Peyer's patch (tissue), 4 donors: ENCODE data around the gene NPDC1. TPM values are rescaled to one million over a fixed set of nuclear protein-coding genes. Genes with fewer than 3 reads are reported as not detected.

Source experiments
- DNase-seq, 3 donors: peaks; one replicate each; pipeline ENCODE4 v3.0.0-alpha.2; 2017 to 2019
- H3K27ac ChIP-seq, 4 donors: fragments of 200-600 bp; sonication (generic); one replicate each; pipeline ENCODE4 v1.5.1; 2016 to 2019
- H3K27me3 ChIP-seq, 2 donors: fragments of 200-600 bp; sonication (generic); one replicate each; pipeline ENCODE4 v1.5.1; 2019
- H3K36me3 ChIP-seq, 3 donors: fragments of 200-600 bp; sonication (generic); one replicate each; pipeline ENCODE4 v1.5.1; 2016 to 2019
- H3K4me1 ChIP-seq, 4 donors: fragments of 200-600 bp; sonication (generic); one replicate each; pipeline ENCODE4 v1.5.1; 2016 to 2019
- H3K4me3 ChIP-seq, 4 donors: fragments of 200-600 bp; sonication (generic); 1 replicate in 3 of 4; 2 replicates in 1 of 4; pipeline ENCODE4 v1.5.1; 2016 to 2019; ENCODE audit warnings: mild to moderate bottlenecking in 1 of 4
- H3K9me3 ChIP-seq, 4 donors: fragments of 200-600 bp; sonication (generic); one replicate each; pipeline ENCODE4 v1.5.1; 2016 to 2019; ENCODE audit warnings: mild to moderate bottlenecking in 1 of 4
- CTCF ChIP-seq, 6 experiments: fragments of 450-650 bp in 4 of 6; fragments of 200-600 bp in 2 of 6; sonication (generic) in 1 of 6; IDR thresholded peaks; one replicate each; pipeline ENCODE4 v1.5.1; 2017 to 2019; ENCODE audit warnings: antibody characterized with exemption in 6 of 6, mild to moderate bottlenecking in 3 of 6, moderate library complexity in 1 of 6
- POLR2A ChIP-seq, 2 donors: fragments of 450-650 bp; IDR thresholded peaks; one replicate each; pipeline ENCODE4 v1.5.1; 2017; ENCODE audit warnings: antibody characterized with exemption in 2 of 2, mild to moderate bottlenecking in 2 of 2, moderate library complexity in 2 of 2
- total RNA-seq, 4 donors: library from RNA; depleted of rRNA; stranded (reverse); fragments of >200 nt; gene quantifications; one replicate each; pipeline ENCODE4 v1.1.0, GENCODE V29; 2016

The NPDC1 gene
- total RNA-seq, 4 donors from 2014 or later: 54.2 to 106 (median 83.8) TPM

- Histone ChIP-seq H3K4me3 (peak overlapping the region in 1 of 4 donors; percentile 2), H3K27me3 (peaks cover 0 to 10% of the 10 kb centered on the region in 2 donors), H3K4me1 (peaks cover 5 to 34% (median 10%) of the 10 kb centered on the region in 4 donors), H3K27ac (peak overlapping the region in 3 of 4 donors; percentile 22 to 62 (median 50)), H3K9me3 (no peaks in the 10 kb centered on the region), H3K36me3 (peaks cover 0 to 13% (median 0%) of the 10 kb centered on the region in 3 donors)
- no peak for DNase-seq
- TF ChIP-seq POLR2A (IDR thresholded peaks at IDR 0.05) (no peak), CTCF (IDR thresholded peaks at IDR 0.05) (no peak)
These were observed 2.9 kb downstream of the NPDC1 start for GRCh38 chr9:137042751-137043727.

- no peak overlapping the region for H3K4me3 ChIP-seq
- no peak overlapping the region for H3K27ac ChIP-seq
These were observed 4.9 kb downstream of the NPDC1 start for GRCh38 chr9:137041124-137041523.

GRCh38 chr9:137040568-137040967, 5.4 kb downstream of the NPDC1 start:
- no peak overlapping the region for H3K27ac ChIP-seq
- DNase-seq: no peak
- no peak overlapping the region for H3K4me3 ChIP-seq
- peaks cover 0 to 4% of the 10 kb centered on the region in 2 donors for H3K27me3 ChIP-seq
- peaks cover 0 to 26% (median 2%) of the 10 kb centered on the region in 4 donors for H3K4me1 ChIP-seq
- TF ChIP-seq POLR2A (IDR thresholded peaks at IDR 0.05) (no peak), CTCF (IDR thresholded peaks at IDR 0.05) (no peak)
- H3K36me3 ChIP-seq: peaks cover 0 to 13% (median 0%) of the 10 kb centered on the region in 3 donors
- no peaks in the 10 kb centered on the region for H3K9me3 ChIP-seq

More at GRCh38 chr9:137041124-137041523, 4.9 kb downstream of the NPDC1 start:
- peaks cover 2 to 28% (median 7%) of the 10 kb centered on the region in 4 donors for H3K4me1 ChIP-seq
- H3K36me3 ChIP-seq: peaks cover 0 to 13% (median 0%) of the 10 kb centered on the region in 3 donors
- no peak for DNase-seq
- H3K9me3 ChIP-seq: no peaks in the 10 kb centered on the region
- H3K27me3 ChIP-seq: peaks cover 0 to 4% of the 10 kb centered on the region in 2 donors
- TF ChIP-seq POLR2A (IDR thresholded peaks at IDR 0.05) (no peak), CTCF (IDR thresholded peaks at IDR 0.05) (no peak)

GRCh38 chr9:137039611-137040366, 6.2 kb downstream of the NPDC1 start:
- Histone ChIP-seq H3K27me3 (peaks cover 0 to 3% of the 10 kb centered on the region in 2 donors), H3K4me3 (no peak overlapping the region), H3K36me3 (peaks cover 0 to 13% (median 0%) of the 10 kb centered on the region in 3 donors), H3K4me1 (peaks cover 0 to 27% (median 5%) of the 10 kb centered on the region in 4 donors), H3K27ac (no peak overlapping the region), H3K9me3 (no peaks in the 10 kb centered on the region)
- DNase-seq: no peak
- no peak for TF ChIP-seq POLR2A (IDR thresholded peaks at IDR 0.05)
- TF ChIP-seq CTCF (IDR thresholded peaks at IDR 0.05): no peak

- H3K4me1 ChIP-seq: peaks cover 0 to 24% (median 11%) of the 10 kb centered on the region in 4 donors
- peaks cover 0 to 13% (median 0%) of the 10 kb centered on the region in 3 donors for H3K36me3 ChIP-seq
- H3K27me3 ChIP-seq: no peaks in the 10 kb centered on the region
- H3K4me3 ChIP-seq: no peak overlapping the region
- no peak overlapping the region for H3K27ac ChIP-seq
- TF ChIP-seq POLR2A (IDR thresholded peaks at IDR 0.05) (no peak), CTCF (IDR thresholded peaks at IDR 0.05) (no peak)
- DNase-seq: no peak
- H3K9me3 ChIP-seq: no peaks in the 10 kb centered on the region
These were observed 7.1 kb downstream of the NPDC1 start for GRCh38 chr9:137038916-137039315.
